H9 (cell line): ENCODE data around the gene SLC18B1. TPM values are rescaled to one million over a fixed set of nuclear protein-coding genes. Genes with fewer than 3 reads are reported as not detected.

Experiments
- DNase-seq: peaks from one replicate; pipeline ENCODE4 v3.0.0-alpha.2; 2017
- H2AFZ ChIP-seq: one replicate; pipeline ENCODE4 v1.6.1; 2013; ENCODE audit warnings: mild to moderate bottlenecking, low read length, control low read depth, moderate library complexity
- H2AK5ac ChIP-seq: 2 replicates; pipeline ENCODE4 v1.6.1; 2013; ENCODE audit warnings: low read length, control low read depth, mixed read lengths; ENCODE audit not compliant: insufficient read length
- H2BK120ac ChIP-seq: one replicate; pipeline ENCODE4 v1.6.1; 2013; ENCODE audit warnings: low read depth, mild to moderate bottlenecking, low read length, control low read depth, inconsistent platforms; ENCODE audit not compliant: poor library complexity, severe bottlenecking
- H2BK12ac ChIP-seq: 2 replicates; pipeline ENCODE4 v1.6.1; 2013; ENCODE audit warnings: low read length, control low read depth, mixed read lengths, low read depth; ENCODE audit not compliant: insufficient read length
- H2BK15ac ChIP-seq: 2 replicates; pipeline ENCODE4 v1.6.1; 2013; ENCODE audit warnings: low read depth, low read length, control low read depth
- H2BK20ac ChIP-seq: one replicate; pipeline ENCODE4 v1.6.1; 2013; ENCODE audit warnings: low read depth, mild to moderate bottlenecking, low read length, control low read depth, inconsistent platforms; ENCODE audit not compliant: poor library complexity, severe bottlenecking
- H2BK5ac ChIP-seq: 2 replicates; pipeline ENCODE4 v1.6.1; 2013; ENCODE audit warnings: low read length, control low read depth, mixed read lengths; ENCODE audit not compliant: insufficient read length
- H3K14ac ChIP-seq: 2 replicates; pipeline ENCODE4 v1.6.1; 2013; ENCODE audit warnings: low read length, control low read depth; ENCODE audit not compliant: insufficient read depth
- H3K18ac ChIP-seq: 2 replicates; pipeline ENCODE4 v1.6.1; 2013; ENCODE audit warnings: low read depth, mild to moderate bottlenecking, mixed read lengths, low read length, control low read depth; ENCODE audit not compliant: insufficient read length
- H3K23ac ChIP-seq: 2 replicates; pipeline ENCODE4 v1.6.1; 2013; ENCODE audit warnings: low read length, control low read depth, mixed read lengths, low read depth; ENCODE audit not compliant: insufficient read length
- H3K23me2 ChIP-seq: 2 replicates; pipeline ENCODE4 v1.6.1; 2013; ENCODE audit warnings: low read depth, mild to moderate bottlenecking, mixed read lengths, low read length, control low read depth; ENCODE audit not compliant: insufficient read length, poor library complexity, severe bottlenecking
- H3K27ac ChIP-seq: 2 replicates; pipeline ENCODE4 v1.5.1; 2013; ENCODE audit warnings: low read length, control low read depth, mixed read lengths, low read depth; ENCODE audit not compliant: insufficient read length
- H3K27me3 ChIP-seq: 2 replicates; pipeline ENCODE4 v1.6.1; 2013; ENCODE audit warnings: low read length, control low read depth, inconsistent platforms; ENCODE audit not compliant: insufficient read depth
- H3K4ac ChIP-seq: 2 replicates; pipeline ENCODE4 v1.6.1; 2013; ENCODE audit warnings: low read depth, mild to moderate bottlenecking, control low read depth, inconsistent platforms, low read length, moderate library complexity
- H3K4me1 ChIP-seq: 2 replicates; pipeline ENCODE4 v1.6.1; 2013; ENCODE audit warnings: low read length, control low read depth, inconsistent platforms; ENCODE audit not compliant: insufficient read depth
- H3K4me2 ChIP-seq: 2 replicates; pipeline ENCODE4 v1.6.1; 2013; ENCODE audit warnings: low read length, control low read depth, mixed read lengths; ENCODE audit not compliant: insufficient read length, insufficient read depth
- H3K56ac ChIP-seq: 2 replicates; pipeline ENCODE4 v1.6.1; 2013; ENCODE audit warnings: low read depth, mild to moderate bottlenecking, mixed read lengths, low read length, control low read depth; ENCODE audit not compliant: insufficient read length
- H3K79me1 ChIP-seq: 2 replicates; pipeline ENCODE4 v1.6.1; 2013; ENCODE audit warnings: low read depth, mild to moderate bottlenecking, moderate library complexity, low read length, control low read depth, inconsistent platforms; ENCODE audit not compliant: insufficient read depth, poor library complexity, severe bottlenecking
- H3K79me2 ChIP-seq: 2 replicates; pipeline ENCODE4 v1.6.1; 2013; ENCODE audit warnings: low read length, control low read depth, inconsistent platforms; ENCODE audit not compliant: insufficient read depth
- H3K9ac ChIP-seq: 2 replicates; pipeline ENCODE4 v1.6.1; 2013; ENCODE audit warnings: low read length, control low read depth, mixed read lengths; ENCODE audit not compliant: insufficient read length; ENCODE audit errors: extremely low read depth
- H3K9me3 ChIP-seq: one replicate; pipeline ENCODE4 v1.6.1; 2013; ENCODE audit warnings: low read depth, low read length, inconsistent platforms; ENCODE audit not compliant: control insufficient read depth
- H3T11ph ChIP-seq: one replicate; pipeline ENCODE4 v1.6.1; 2013; ENCODE audit warnings: mild to moderate bottlenecking, low read length, control low read depth, inconsistent platforms
- H4K20me1 ChIP-seq: one replicate; pipeline ENCODE4 v1.6.1; 2013; ENCODE audit not compliant: control insufficient read depth, insufficient read length, insufficient read depth
- H4K5ac ChIP-seq: 2 replicates; pipeline ENCODE4 v1.6.1; 2013; ENCODE audit warnings: low read depth, mild to moderate bottlenecking, mixed read lengths, low read length, control low read depth; ENCODE audit not compliant: insufficient read length
- H4K8ac ChIP-seq: replicated peaks from 2 replicates; pipeline ENCODE4 v1.6.1; 2013; ENCODE audit warnings: low read length, control low read depth, mixed read lengths, low read depth; ENCODE audit not compliant: insufficient read length
- H4K91ac ChIP-seq: 2 replicates; pipeline ENCODE4 v1.6.1; 2013; ENCODE audit warnings: low read depth, mild to moderate bottlenecking, moderate library complexity, mixed read lengths, low read length, control low read depth; ENCODE audit not compliant: insufficient read length
- H3K27ac Mint-ChIP-seq, 3 experiments: 2 replicates in 2 of 3; 3 replicates in 1 of 3; pipeline ENCODE4 v1.8.0; 2020 to 2021; ENCODE audit warnings: mixed read lengths in 3 of 3, mild to moderate bottlenecking in 1 of 3, moderate library complexity in 1 of 3
- H3K27me3 Mint-ChIP-seq: 2 replicates; pipeline ENCODE4 v1.8.0; 2021; ENCODE audit warnings: low read depth, mild to moderate bottlenecking, moderate library complexity, mixed read lengths
- H3K36me3 Mint-ChIP-seq, 3 experiments: 2 replicates in 2 of 3; 3 replicates in 1 of 3; pipeline ENCODE4 v1.8.0; 2020 to 2021; ENCODE audit warnings: low read depth in 3 of 3, mixed read lengths in 3 of 3; ENCODE audit not compliant: insufficient read depth in 1 of 3
- H3K4me1 Mint-ChIP-seq, 2 experiments: 2 replicates each; pipeline ENCODE4 v1.8.0; 2020; ENCODE audit warnings: mixed read lengths in 2 of 2
- H3K4me3 Mint-ChIP-seq, 2 experiments: 2 replicates in 1 of 2; 3 replicates in 1 of 2; pipeline ENCODE4 v1.8.0; 2020 to 2021; ENCODE audit warnings: mild to moderate bottlenecking in 2 of 2, mixed read lengths in 2 of 2, moderate library complexity in 1 of 2
- H3K9me3 Mint-ChIP-seq, 2 experiments: 2 replicates in 1 of 2; 3 replicates in 1 of 2; pipeline ENCODE4 v1.8.0; 2020; ENCODE audit warnings: mild to moderate bottlenecking in 2 of 2, mixed read lengths in 2 of 2, moderate library complexity in 1 of 2
- CTCF ChIP-seq: fragments of 200-600 bp; sonication (generic); conservative IDR thresholded peaks from 3 replicates; pipeline ENCODE4 v1.8.0; 2021; ENCODE audit warnings: antibody characterized with exemption, mild to moderate bottlenecking
- WGBS: extraction: QIAGEN DNeasy Blood & Tissue Kit; methylation state at CpG from one replicate; pipeline ENCODE4 v1.1.7; 2013; ENCODE audit warnings: missing lambda C conversion rate, low lambda C conversion rate, mixed read lengths; ENCODE audit not compliant: insufficient read length; ENCODE audit errors: extremely low coverage; 5-methylcytosine and 5-hydroxymethylcytosine counted together
- total RNA-seq: library from RNA; stranded (reverse); gene quantifications from 2 replicates; pipeline ENCODE4 v1.2.1, GENCODE V29; 2021

Gene SLC18B1
- total RNA-seq, 1 experiment from 2014 or later: 19.8 TPM

- Histone ChIP-seq H3K27me3 (no peaks in the 10 kb centered on the region), H3K23me2 (no peaks in the 10 kb centered on the region), H2BK15ac (no peak overlapping the region), H4K5ac (no peak overlapping the region), H2BK12ac (no peak overlapping the region), H2BK120ac (no peak overlapping the region), H3K18ac (no peak overlapping the region), H3K14ac (no peak overlapping the region), H3K9me3 (no peaks in the 10 kb centered on the region), H3K27ac (no peak overlapping the region), H3K79me1 (no peaks in the 10 kb centered on the region), H3K56ac (no peak overlapping the region), H3K9ac (no peak overlapping the region), H2AK5ac (no peak overlapping the region), H2AFZ (no peak overlapping the region), H3K79me2 (no peaks in the 10 kb centered on the region), H3K4ac (no peak overlapping the region), H3K23ac (no peak overlapping the region), H3K4me2 (no peak overlapping the region), H4K8ac (no peak overlapping the region), H4K20me1 (no peaks in the 10 kb centered on the region), H3T11ph (no peak overlapping the region), H3K4me1 (no peaks in the 10 kb centered on the region), H2BK5ac (no peak overlapping the region), H2BK20ac (no peak overlapping the region), H4K91ac (no peak overlapping the region)
- no peaks in the 10 kb centered on the region for H3K4me1 Mint-ChIP-seq
- H3K36me3 Mint-ChIP-seq: no peaks in the 10 kb centered on the region
- no peak for TF ChIP-seq CTCF
- no peaks in the 10 kb centered on the region for H3K27me3 Mint-ChIP-seq
- WGBS: no CpG with 5 or more reads among the region's 2 CpGs
- no peaks in the 10 kb centered on the region for H3K9me3 Mint-ChIP-seq
- no peak overlapping the region for H3K27ac Mint-ChIP-seq
- DNase-seq: no peak
- H3K4me3 Mint-ChIP-seq: no peak overlapping the region
These were observed 39.7 kb downstream of the SLC18B1 start for GRCh38 chr6:132758689-132759088.
